SK-N-SH treated with all-trans-retinoic acid at 6 μM for 48 hours (cell line): ENCODE results near the gene CFAP97D1.

Experiments used
- ARNTL ChIP-seq: fragments of 450-650 bp; formaldehyde crosslinking; IDR thresholded peaks from 2 replicates; pipeline ENCODE4 v1.5.0; 2020; ENCODE audit warnings: low read depth, mild to moderate bottlenecking, moderate library complexity, borderline replicate concordance
- BACH2 ChIP-seq: fragments of 250-450 bp; sonication (Bioruptor Pico); IDR thresholded peaks from 2 replicates; pipeline ENCODE4 v1.9.0; 2021; ENCODE audit warnings: mild to moderate bottlenecking, borderline replicate concordance
- CREB5 ChIP-seq: fragments of 250-450 bp; sonication (Bioruptor Pico); IDR thresholded peaks from 2 replicates; pipeline ENCODE4 v1.5.1; 2020; ENCODE audit warnings: low read depth, mild to moderate bottlenecking, moderate library complexity
- GLIS3 ChIP-seq: fragments of 250-450 bp; sonication (Bioruptor Pico); IDR thresholded peaks from 2 replicates; pipeline ENCODE4 v1.5.0; 2020; ENCODE audit warnings: mild to moderate bottlenecking, moderate library complexity
- PATZ1 ChIP-seq: fragments of 250-450 bp; sonication (Bioruptor Pico); IDR thresholded peaks from 2 replicates; pipeline ENCODE4 v1.8.0; 2020; ENCODE audit warnings: mild to moderate bottlenecking, moderate library complexity, borderline replicate concordance
- RARB ChIP-seq: fragments of 250-450 bp; sonication (Bioruptor Pico); IDR thresholded peaks from 2 replicates; pipeline ENCODE4 v1.8.0; 2021; ENCODE audit warnings: mild to moderate bottlenecking, moderate library complexity
- ZNF565 ChIP-seq: fragments of 450-650 bp; formaldehyde crosslinking; conservative IDR thresholded peaks from 2 replicates; pipeline ENCODE4 v1.5.0; 2020; ENCODE audit warnings: low read depth, mild to moderate bottlenecking, moderate library complexity

GRCh38 chr17:43780135-43780534 is at the start of gene CFAP97D1:
- no peak for TF ChIP-seq ARNTL
- no peak for TF ChIP-seq PATZ1 (CRISPR knock-in tag)
- no peak for TF ChIP-seq CREB5 (CRISPR knock-in tag)
- TF ChIP-seq ZNF565 (CRISPR knock-in tag), result no peak
- TF ChIP-seq RARB (CRISPR knock-in tag), result no peak
- TF ChIP-seq BACH2 (CRISPR knock-in tag), result no peak
- no peak for TF ChIP-seq GLIS3 (CRISPR knock-in tag)
